NCI-H510A (cell line): Measurements from ENCODE around the gene C11orf68.

ENCODE experiments used
- DNase-seq: peaks from one replicate; lab custom pipeline; 2025; lab: John Stamatoyannopoulos, UW

The C11orf68 gene

DNA sequence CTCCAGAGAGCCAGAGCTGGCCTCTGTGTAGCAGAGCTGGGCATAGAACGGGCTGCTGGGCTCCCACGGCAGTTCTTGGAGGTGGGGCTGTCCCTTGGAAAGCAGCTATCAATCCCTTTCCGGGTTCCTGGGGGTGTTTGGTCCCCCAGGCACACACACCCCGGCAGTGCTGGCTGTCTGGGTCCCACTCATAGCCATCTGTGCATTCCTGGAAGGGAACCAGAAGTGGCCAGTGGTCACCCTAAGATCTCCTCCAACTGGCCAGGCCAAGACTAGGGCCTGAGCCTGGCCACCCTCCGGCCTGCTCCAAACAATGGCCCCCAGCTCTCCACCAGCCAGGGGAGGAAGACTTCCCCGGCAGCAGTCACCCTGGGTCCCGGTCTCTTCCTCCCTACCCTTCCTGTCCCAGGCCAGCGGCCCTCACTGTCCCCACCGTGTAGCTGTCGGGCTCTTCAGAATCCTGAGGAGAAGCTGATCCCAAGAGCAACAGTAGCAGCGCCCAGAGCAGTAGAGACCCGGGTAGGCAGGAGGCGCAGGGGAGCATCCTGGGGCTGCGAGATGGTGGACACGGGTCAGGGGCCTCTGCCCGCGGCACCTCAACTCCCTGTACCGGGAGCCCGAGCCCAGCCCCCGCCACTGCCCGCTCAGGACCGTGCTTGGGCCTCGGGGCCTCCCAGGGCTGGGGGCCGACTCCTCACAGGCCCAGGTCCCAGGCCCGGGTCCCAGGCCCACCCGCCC is 46.9 kb downstream of the C11orf68 start:
- DNase-seq, result no peak

DNA sequence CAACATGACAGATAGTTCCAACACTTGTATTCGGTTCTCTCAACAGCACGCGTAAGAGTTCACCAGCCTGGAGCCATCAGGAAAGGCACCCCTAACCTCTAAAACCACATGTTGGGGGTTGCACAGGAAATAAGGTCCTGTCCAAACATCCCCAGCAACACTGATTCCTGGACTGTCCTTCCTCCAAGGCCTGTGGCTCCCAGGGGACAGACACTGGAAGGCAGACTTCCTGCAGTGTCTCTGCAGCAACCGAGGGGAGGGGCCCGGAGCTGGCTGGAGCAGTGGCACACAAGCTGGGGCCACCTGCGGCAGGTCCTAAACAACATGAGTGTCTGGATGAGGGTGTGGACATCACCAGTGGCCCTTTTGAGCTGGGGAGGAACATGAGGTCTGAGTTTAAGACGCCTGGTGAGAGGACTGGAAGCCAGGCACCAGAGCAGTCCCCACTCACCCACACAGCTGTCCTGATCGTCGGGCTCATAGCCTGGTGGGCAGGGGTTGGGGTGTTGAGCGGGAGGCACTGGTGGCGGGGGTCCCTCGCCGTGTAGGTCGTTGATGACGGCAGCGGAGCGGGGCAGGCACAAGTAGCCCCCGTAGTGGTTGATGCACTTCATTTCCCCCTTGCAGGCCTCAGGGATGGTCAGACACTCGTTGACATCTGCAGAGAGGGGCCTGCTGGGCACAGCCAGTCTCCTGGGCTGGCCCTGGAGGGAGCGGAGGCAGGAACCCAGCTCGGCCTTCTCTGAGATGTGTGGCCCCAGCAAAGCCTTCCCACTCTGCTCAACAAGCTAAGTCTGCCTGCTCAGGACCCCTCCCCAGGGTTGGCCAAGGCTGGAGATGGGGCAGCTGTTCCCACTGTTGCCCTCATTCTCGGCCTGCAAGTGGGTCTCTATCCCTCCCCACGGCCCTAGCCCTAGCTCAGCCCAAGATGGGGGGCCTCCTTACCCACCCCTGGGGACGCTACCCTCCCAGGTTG is 47.9 kb downstream of the C11orf68 start:
- DNase-seq, result peak; percentile 34

DNA sequence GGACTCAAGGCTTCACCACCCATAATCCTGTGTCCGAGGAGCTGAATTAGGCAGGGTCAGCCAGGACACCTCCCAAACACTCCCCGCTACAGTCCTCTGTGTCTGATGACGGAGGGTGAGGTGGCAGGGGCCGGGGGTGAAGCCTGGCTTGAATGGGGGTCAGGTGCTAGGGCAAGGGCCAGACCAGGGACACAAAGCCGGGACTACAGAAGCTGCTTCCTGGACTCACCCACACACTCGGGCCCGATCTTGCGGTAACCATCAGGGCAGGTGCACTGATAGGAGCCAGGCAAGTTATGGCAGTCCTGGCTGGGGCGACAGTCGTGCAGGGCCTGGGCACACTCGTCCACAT is 48.6 kb downstream of the C11orf68 start:
- DNase-seq, result no peak

DNA sequence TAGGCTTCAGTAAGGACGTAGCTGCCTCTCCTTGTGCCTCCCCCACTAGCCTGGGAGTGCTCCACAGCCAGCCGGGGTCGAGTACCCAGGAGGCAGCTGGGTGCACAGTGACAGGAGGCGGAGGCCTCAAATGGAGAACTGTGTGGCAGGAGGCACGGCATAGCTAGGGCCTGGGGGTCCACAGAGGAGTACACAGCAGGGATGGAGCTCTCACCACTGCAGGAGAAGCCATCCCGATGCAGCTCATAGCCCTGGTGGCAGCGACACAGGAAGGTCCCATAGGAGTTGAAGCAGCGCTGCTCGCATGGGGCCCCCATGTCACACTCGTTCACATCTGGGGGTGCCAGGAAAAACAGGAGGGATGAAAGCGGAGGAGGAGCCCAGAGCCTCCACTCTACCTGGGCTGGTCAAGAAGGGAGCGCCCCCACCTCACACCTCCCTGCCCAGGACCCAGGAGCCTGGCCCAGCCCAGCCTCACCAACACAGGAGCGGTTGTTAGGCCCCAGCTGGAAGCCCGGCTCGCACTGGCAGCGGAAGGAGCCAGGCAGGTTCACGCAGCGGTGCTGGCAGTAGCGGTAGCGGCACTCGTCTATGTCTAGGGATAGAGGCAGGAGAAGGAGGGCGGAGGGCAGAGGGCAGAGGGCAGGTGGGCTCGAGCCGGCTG is 49.1 kb downstream of the C11orf68 start:
- no peak for DNase-seq

DNA sequence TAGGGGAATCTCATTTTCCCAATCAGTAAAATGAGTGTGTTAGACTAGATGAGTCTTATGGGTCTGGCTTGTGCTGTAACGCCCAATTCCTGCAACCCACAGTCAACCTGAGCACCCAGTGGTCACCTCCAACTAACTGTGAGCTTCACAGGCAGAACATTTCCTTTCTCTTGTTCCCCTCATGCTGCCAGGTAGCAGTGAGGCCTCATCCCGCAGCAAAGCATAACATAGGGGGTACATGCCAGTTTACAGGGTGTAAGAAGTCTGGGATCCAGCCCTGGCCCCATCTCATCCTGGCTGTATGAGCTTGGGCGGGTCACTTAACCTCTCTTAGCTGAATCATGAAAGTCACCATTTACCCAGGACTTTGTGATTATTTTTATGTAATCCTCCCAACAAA is 50.0 kb downstream of the C11orf68 start:
- DNase-seq, result no peak

DNA sequence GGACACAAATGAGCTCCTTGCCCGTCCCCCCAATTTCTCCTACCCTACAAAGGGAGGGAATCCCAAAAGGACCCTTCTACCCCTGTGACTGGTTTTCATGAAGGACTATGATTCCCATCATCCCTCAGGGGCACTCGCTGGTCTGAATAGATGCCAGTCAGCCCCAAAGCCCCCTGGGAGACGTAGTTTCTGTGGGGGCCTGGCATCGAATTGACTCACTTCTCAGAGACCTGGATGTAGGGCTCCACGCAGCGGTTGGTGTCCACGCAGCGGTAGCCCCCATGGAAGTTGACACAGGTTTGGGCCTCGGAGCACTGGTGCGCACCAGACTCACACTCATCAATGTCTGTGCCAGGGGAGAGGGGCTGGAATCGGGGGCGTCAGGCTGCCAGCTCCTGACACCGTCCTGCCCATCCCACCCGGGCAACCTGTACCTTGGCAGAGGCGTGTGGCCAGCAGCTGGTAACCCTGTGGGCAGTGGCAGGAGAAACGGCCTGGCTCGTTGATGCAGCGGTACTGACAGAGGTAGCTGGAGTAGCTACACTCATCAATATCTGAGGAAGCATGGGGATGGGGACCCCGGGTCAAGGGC is 50.7 kb downstream of the C11orf68 start:
- no peak for DNase-seq

DNA sequence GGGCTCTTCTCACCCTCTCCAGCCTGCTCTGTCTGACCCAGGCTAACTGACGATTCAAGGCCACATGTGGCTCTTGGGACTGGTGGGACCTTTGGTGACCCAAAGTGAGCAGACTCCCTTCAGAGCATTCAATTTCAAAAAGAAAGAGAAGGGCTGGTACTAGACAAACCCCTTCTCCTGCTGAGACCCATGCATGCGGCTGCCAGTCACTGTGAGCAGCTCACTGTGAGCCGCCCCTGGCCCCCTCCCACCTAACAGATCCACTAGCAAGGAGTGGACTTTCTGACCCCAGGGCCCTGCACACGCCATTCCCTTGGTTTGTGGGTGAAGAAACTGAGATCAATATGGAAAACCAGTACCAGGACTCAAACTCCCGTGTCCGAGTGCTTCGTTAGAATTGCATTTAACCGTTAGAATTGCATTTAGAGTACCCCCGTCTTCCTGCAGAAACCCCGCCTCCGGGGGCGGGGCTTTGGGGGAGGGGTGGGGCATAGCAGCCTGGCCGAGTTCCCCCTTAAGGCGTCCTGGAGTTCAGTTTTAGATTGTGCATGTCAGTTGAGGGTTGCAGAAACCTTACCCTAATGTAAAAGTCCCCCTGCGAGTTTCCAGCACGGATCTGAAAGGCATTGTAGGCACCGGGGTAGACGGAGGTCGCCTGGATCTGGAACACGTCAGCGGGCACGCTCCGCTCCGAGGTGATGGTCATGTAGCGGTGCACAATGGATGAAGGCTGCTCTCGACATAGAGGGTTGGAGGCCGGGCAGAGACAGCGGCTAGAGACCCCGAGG is 51.4 kb downstream of the C11orf68 start:
- no peak for DNase-seq
